HG03066 (cell line): ENCODE data around the gene HDAC7.

Experiments
- ATAC-seq: cut with Tn5 transposase; IDR thresholded peaks from one replicate; pipeline ENCODE4 v1.9.1; 2021; ENCODE audit warnings: low read depth; ENCODE audit not compliant: unreplicated experiment

The HDAC7 gene

GRCh38 chr12:47833591-47834012 is 13.9 kb upstream of the HDAC7 start:
- no peak for ATAC-seq

- ATAC-seq, result no peak
Measured at GRCh38 chr12:47832263-47832933, 12.7 kb upstream of the HDAC7 start.

GRCh38 chr12:47829584-47829983 is 9.9 kb upstream of the HDAC7 start:
- no peak for ATAC-seq

GRCh38 chr12:47828976-47829482 is 9.3 kb upstream of the HDAC7 start:
- no peak for ATAC-seq

GRCh38 chr12:47828008-47828975 is 8.6 kb upstream of the HDAC7 start:
- ATAC-seq, result no peak

GRCh38 chr12:47825173-47825639 is 5.5 kb upstream of the HDAC7 start:
- no peak for ATAC-seq

GRCh38 chr12:47824635-47825034 is 4.9 kb upstream of the HDAC7 start:
- no peak for ATAC-seq

GRCh38 chr12:47824198-47824597 is 4.5 kb upstream of the HDAC7 start:
- no peak for ATAC-seq

- no peak for ATAC-seq
Measured at GRCh38 chr12:47823422-47824086, 3.9 kb upstream of the HDAC7 start.

GRCh38 chr12:47822863-47823262 is 3.2 kb upstream of the HDAC7 start:
- ATAC-seq, result no peak

- ATAC-seq, result no peak
Measured at GRCh38 chr12:47822401-47822800, 2.7 kb upstream of the HDAC7 start.

GRCh38 chr12:47821346-47821706 is 1.6 kb upstream of the HDAC7 start:
- ATAC-seq, result no peak

GRCh38 chr12:47820631-47821345 is 1.1 kb upstream of the HDAC7 start:
- no peak for ATAC-seq

- ATAC-seq, result peak; percentile 47
Measured at GRCh38 chr12:47819138-47819895, 386 bp downstream of the HDAC7 start.

GRCh38 chr12:47818467-47819137 is 1.1 kb downstream of the HDAC7 start:
- peak; percentile 2 for ATAC-seq

- ATAC-seq, result no peak
Measured at GRCh38 chr12:47818007-47818376, 1.7 kb downstream of the HDAC7 start.

- ATAC-seq, result no peak
Measured at GRCh38 chr12:47817272-47818006, 2.3 kb downstream of the HDAC7 start.
